ENCODE results near the gene TPST2. TPM values are rescaled to one million over a fixed set of nuclear protein-coding genes. Genes with fewer than 3 reads are reported as not detected.
"Not testable (repeated sequence)": the region's sequence is repeated elsewhere in the genome, so short reads cannot be mapped to it uniquely, and the experiment has no call there.

Gene TPST2
- total RNA-seq, 2 experiments from 2014 or later: 7.2 to 7.4 TPM

- Histone ChIP-seq H3K9me3 (ENCODE audit: control insufficient read depth in 1 of 2, insufficient read depth in 1 of 2, low read length in 2 of 2) (no peaks in the 10 kb centered on the region), H3K4me3 (ENCODE audit: low read length) (no peak overlapping the region), H3K27ac (ENCODE audit: low read depth in 1 of 2, low read length in 2 of 2) (no peak overlapping the region), H3K4me1 (ENCODE audit: insufficient read depth, low read length) (peaks cover 6% of the 10 kb centered on the region), H3K36me3 (ENCODE audit: insufficient read depth, low read length) (no peaks in the 10 kb centered on the region), H3K27me3 (ENCODE audit: control insufficient read depth in 1 of 2, insufficient read depth in 2 of 2, low read length in 2 of 2) (no peaks in the 10 kb centered on the region)
- ChIA-PET POLR2A (no interaction called here), CTCF (no interaction called here)
- intact Hi-C loops (cut with DNase I, micrococcal nuclease): no loop called here
- DNase-seq: no peak
- H3K27ac Mint-ChIP-seq: no peak overlapping the region
- H3K4me3 Mint-ChIP-seq: no peak overlapping the region
- ATAC-seq (ENCODE audit: poor library complexity): no peak
- H3K4me1 Mint-ChIP-seq (ENCODE audit: low read depth): no peaks in the 10 kb centered on the region
- TF ChIP-seq CTCF (IDR thresholded peaks at IDR 0.05): no peak
- H3K27me3 Mint-ChIP-seq: no peaks in the 10 kb centered on the region
- no peaks in the 10 kb centered on the region for H3K9me3 Mint-ChIP-seq
- H3K36me3 Mint-ChIP-seq (ENCODE audit: low read depth): no peaks in the 10 kb centered on the region
Observed at GRCh38 chr22:26615830-26616435, 26.0 kb upstream of the TPST2 start.

GRCh38 chr22:26615149-26615548 lies 25.2 kb upstream of the TPST2 start:
- TF ChIP-seq CTCF (IDR thresholded peaks at IDR 0.05): no peak
- CTCF ChIA-PET: no interaction called here
- no peaks in the 10 kb centered on the region for H3K27me3 Mint-ChIP-seq
- DNase-seq (no peak), ATAC-seq (ENCODE audit: poor library complexity) (no peak)
- no peak overlapping the region for H3K4me3 Mint-ChIP-seq
- peaks cover 7% of the 10 kb centered on the region for H3K4me1 Mint-ChIP-seq (ENCODE audit: low read depth)
- POLR2A ChIA-PET: no interaction called here
- Histone ChIP-seq H3K4me1 (ENCODE audit: insufficient read depth, low read length) (peaks cover 14% of the 10 kb centered on the region), H3K27ac (ENCODE audit: low read depth in 1 of 2, low read length in 2 of 2) (no peak overlapping the region), H3K27me3 (ENCODE audit: control insufficient read depth in 1 of 2, insufficient read depth in 2 of 2, low read length in 2 of 2) (no peaks in the 10 kb centered on the region), H3K9me3 (ENCODE audit: control insufficient read depth in 1 of 2, insufficient read depth in 1 of 2, low read length in 2 of 2) (no peaks in the 10 kb centered on the region), H3K36me3 (ENCODE audit: insufficient read depth, low read length) (no peaks in the 10 kb centered on the region), H3K4me3 (ENCODE audit: low read length) (no peak overlapping the region)
- H3K36me3 Mint-ChIP-seq (ENCODE audit: low read depth): no peaks in the 10 kb centered on the region
- intact Hi-C loops (cut with DNase I, micrococcal nuclease): no loop called here
- no peak overlapping the region for H3K27ac Mint-ChIP-seq
- no peaks in the 10 kb centered on the region for H3K9me3 Mint-ChIP-seq

- no peaks in the 10 kb centered on the region for H3K36me3 Mint-ChIP-seq (ENCODE audit: low read depth)
- H3K36me3 ChIP-seq (ENCODE audit: insufficient read depth, low read length): no peaks in the 10 kb centered on the region
- CTCF ChIA-PET: no interaction called here
- ATAC-seq (ENCODE audit: poor library complexity) (no peak), DNase-seq (no peak)
- H3K4me3 ChIP-seq (ENCODE audit: low read length): no peak overlapping the region
- H3K27ac ChIP-seq (ENCODE audit: low read depth in 1 of 2, low read length in 2 of 2): no peak overlapping the region
- H3K4me1 Mint-ChIP-seq (ENCODE audit: low read depth): peaks cover 9% of the 10 kb centered on the region
- H3K27ac Mint-ChIP-seq: no peak overlapping the region
- intact Hi-C loops (cut with DNase I, micrococcal nuclease): no loop called here
- H3K4me3 Mint-ChIP-seq: no peak overlapping the region
- peaks cover 22% of the 10 kb centered on the region for H3K4me1 ChIP-seq (ENCODE audit: insufficient read depth, low read length)
- H3K27me3 Mint-ChIP-seq: no peaks in the 10 kb centered on the region
- no peaks in the 10 kb centered on the region for H3K27me3 ChIP-seq (ENCODE audit: control insufficient read depth in 1 of 2, insufficient read depth in 2 of 2, low read length in 2 of 2)
- H3K9me3 Mint-ChIP-seq: no peaks in the 10 kb centered on the region
- TF ChIP-seq CTCF (IDR thresholded peaks at IDR 0.05): no peak
- POLR2A ChIA-PET: no interaction called here
- no peaks in the 10 kb centered on the region for H3K9me3 ChIP-seq (ENCODE audit: control insufficient read depth in 1 of 2, insufficient read depth in 1 of 2, low read length in 2 of 2)
Observed at GRCh38 chr22:26614322-26614721, 24.4 kb upstream of the TPST2 start.

GRCh38 chr22:26613753-26614152 lies 23.8 kb upstream of the TPST2 start:
- H3K9me3 Mint-ChIP-seq; H3K27me3 ChIP-seq (ENCODE audit: control insufficient read depth in 1 of 2, insufficient read depth in 2 of 2, low read length in 2 of 2); H3K4me1 Mint-ChIP-seq (ENCODE audit: low read depth); CTCF ChIA-PET; H3K36me3 ChIP-seq (ENCODE audit: insufficient read depth, low read length); POLR2A ChIA-PET; H3K4me3 Mint-ChIP-seq; H3K27me3 Mint-ChIP-seq; H3K4me3 ChIP-seq (ENCODE audit: low read length); H3K36me3 Mint-ChIP-seq (ENCODE audit: low read depth); H3K27ac Mint-ChIP-seq; ATAC-seq (ENCODE audit: poor library complexity); intact Hi-C loops (cut with DNase I, micrococcal nuclease); H3K27ac ChIP-seq (ENCODE audit: low read depth in 1 of 2, low read length in 2 of 2); DNase-seq; H3K9me3 ChIP-seq (ENCODE audit: control insufficient read depth in 1 of 2, insufficient read depth in 1 of 2, low read length in 2 of 2): not testable (repeated sequence)
- peaks cover 22% of the 10 kb centered on the region for H3K4me1 ChIP-seq (ENCODE audit: insufficient read depth, low read length)
